Osteoblast (primary cell): ENCODE data around the gene MPEG1. TPM values are rescaled to one million over a fixed set of nuclear protein-coding genes. Genes with fewer than 3 reads are reported as not detected.

Experiments
- DNase-seq: peaks from one replicate; pipeline ENCODE4 v3.0.0; 2011; ENCODE audit warnings: low spot score, mixed read lengths; ENCODE audit not compliant: insufficient read length; ENCODE audit errors: missing footprints
- H2AFZ ChIP-seq: 2 replicates; pipeline ENCODE4 v1.6.0; 2011; ENCODE audit warnings: mild to moderate bottlenecking, low read length
- H3K27ac ChIP-seq: 2 replicates; pipeline ENCODE4 v1.5.1; 2011; ENCODE audit warnings: mild to moderate bottlenecking, low read depth, low read length, moderate library complexity
- H3K27me3 ChIP-seq: 2 replicates; pipeline ENCODE4 v1.6.0; 2012; ENCODE audit warnings: mild to moderate bottlenecking, control low read depth, inconsistent platforms, low read length, moderate library complexity; ENCODE audit not compliant: insufficient read depth
- H3K36me3 ChIP-seq: 2 replicates; pipeline ENCODE4 v1.5.1; 2011; ENCODE audit warnings: mild to moderate bottlenecking, low read length, control low read depth, moderate library complexity; ENCODE audit not compliant: insufficient read depth
- H3K4me1 ChIP-seq: 2 replicates; pipeline ENCODE4 v1.5.1; 2011; ENCODE audit warnings: mild to moderate bottlenecking, low read length, control low read depth, moderate library complexity; ENCODE audit not compliant: insufficient read depth
- H3K4me2 ChIP-seq: 2 replicates; pipeline ENCODE4 v1.6.0; 2011; ENCODE audit warnings: mild to moderate bottlenecking, low read length; ENCODE audit not compliant: insufficient read depth
- H3K4me3 ChIP-seq: fragments of 200-600 bp; sonication (generic); 3 replicates; pipeline ENCODE4 v1.5.1; 2012; ENCODE audit warnings: mild to moderate bottlenecking, low read length, inconsistent platforms; ENCODE audit not compliant: insufficient read depth
- H3K79me2 ChIP-seq: 2 replicates; pipeline ENCODE4 v1.6.0; 2012; ENCODE audit warnings: mild to moderate bottlenecking, low read length, control low read depth, inconsistent platforms; ENCODE audit not compliant: insufficient read depth
- H3K9me3 ChIP-seq: 2 replicates; pipeline ENCODE4 v1.5.1; 2011; ENCODE audit warnings: low read depth, low read length, control low read depth
- H4K20me1 ChIP-seq: 2 replicates; pipeline ENCODE4 v1.6.0; 2012; ENCODE audit warnings: mild to moderate bottlenecking, low read length, control low read depth; ENCODE audit not compliant: insufficient read depth
- total RNA-seq: library from RNA; depleted of rRNA; stranded (reverse); fragments of >200 nt; gene quantifications from 2 replicates; pipeline ENCODE4 v1.2.3, GENCODE V29; 2012
- TF ChIP-seq, protein P1 (sequence below): IDR thresholded peaks from 2 replicates; pipeline ENCODE4 v1.5.1; 2011; ENCODE audit warnings: mild to moderate bottlenecking, low read depth, low read length, moderate library complexity; ENCODE audit errors: extremely low read depth

The MPEG1 gene
- total RNA-seq, 1 donor = 0.36 TPM

GRCh38 chr11:59259047-59259446 lies 46.3 kb upstream of the MPEG1 start:
- no peaks in the 10 kb centered on the region for H3K4me1 ChIP-seq
- no peaks in the 10 kb centered on the region for H3K79me2 ChIP-seq
- no peaks in the 10 kb centered on the region for H3K36me3 ChIP-seq
- no peak overlapping the region for H3K4me3 ChIP-seq
- H3K4me2 ChIP-seq = no peak overlapping the region
- no peak overlapping the region for H2AFZ ChIP-seq
- H3K27me3 ChIP-seq = no peaks in the 10 kb centered on the region
- TF ChIP-seq, protein P1, sequence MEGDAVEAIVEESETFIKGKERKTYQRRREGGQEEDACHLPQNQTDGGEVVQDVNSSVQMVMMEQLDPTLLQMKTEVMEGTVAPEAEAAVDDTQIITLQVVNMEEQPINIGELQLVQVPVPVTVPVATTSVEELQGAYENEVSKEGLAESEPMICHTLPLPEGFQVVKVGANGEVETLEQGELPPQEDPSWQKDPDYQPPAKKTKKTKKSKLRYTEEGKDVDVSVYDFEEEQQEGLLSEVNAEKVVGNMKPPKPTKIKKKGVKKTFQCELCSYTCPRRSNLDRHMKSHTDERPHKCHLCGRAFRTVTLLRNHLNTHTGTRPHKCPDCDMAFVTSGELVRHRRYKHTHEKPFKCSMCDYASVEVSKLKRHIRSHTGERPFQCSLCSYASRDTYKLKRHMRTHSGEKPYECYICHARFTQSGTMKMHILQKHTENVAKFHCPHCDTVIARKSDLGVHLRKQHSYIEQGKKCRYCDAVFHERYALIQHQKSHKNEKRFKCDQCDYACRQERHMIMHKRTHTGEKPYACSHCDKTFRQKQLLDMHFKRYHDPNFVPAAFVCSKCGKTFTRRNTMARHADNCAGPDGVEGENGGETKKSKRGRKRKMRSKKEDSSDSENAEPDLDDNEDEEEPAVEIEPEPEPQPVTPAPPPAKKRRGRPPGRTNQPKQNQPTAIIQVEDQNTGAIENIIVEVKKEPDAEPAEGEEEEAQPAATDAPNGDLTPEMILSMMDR = no peak
- H3K27ac ChIP-seq = no peak overlapping the region
- H4K20me1 ChIP-seq = no peaks in the 10 kb centered on the region
- no peak for DNase-seq
- H3K9me3 ChIP-seq = no peaks in the 10 kb centered on the region

GRCh38 chr11:59255281-59255680 lies 42.6 kb upstream of the MPEG1 start:
- DNase-seq = no peak
- Histone ChIP-seq H4K20me1 (no peaks in the 10 kb centered on the region), H3K36me3 (no peaks in the 10 kb centered on the region), H3K4me2 (no peak overlapping the region), H3K4me3 (no peak overlapping the region), H3K27ac (no peak overlapping the region), H3K79me2 (no peaks in the 10 kb centered on the region), H3K27me3 (no peaks in the 10 kb centered on the region), H2AFZ (no peak overlapping the region), H3K4me1 (no peaks in the 10 kb centered on the region), H3K9me3 (no peaks in the 10 kb centered on the region)
- TF ChIP-seq, protein P1 = no peak

- H3K9me3 ChIP-seq = no peaks in the 10 kb centered on the region
Observed at GRCh38 chr11:59254286-59254685, 41.6 kb upstream of the MPEG1 start.

GRCh38 chr11:59253001-59253400 lies 40.3 kb upstream of the MPEG1 start:
- no peaks in the 10 kb centered on the region for H3K36me3 ChIP-seq
- no peaks in the 10 kb centered on the region for H3K27me3 ChIP-seq
- no peak overlapping the region for H3K4me2 ChIP-seq
- no peak overlapping the region for H3K4me3 ChIP-seq
- H4K20me1 ChIP-seq = no peaks in the 10 kb centered on the region
- no peaks in the 10 kb centered on the region for H3K79me2 ChIP-seq
- no peaks in the 10 kb centered on the region for H3K9me3 ChIP-seq
- TF ChIP-seq, protein P1 = no peak
- H3K27ac ChIP-seq = no peak overlapping the region
- no peak for DNase-seq
- H3K4me1 ChIP-seq = no peaks in the 10 kb centered on the region
- H2AFZ ChIP-seq = no peak overlapping the region

More at GRCh38 chr11:59254286-59254685, 41.6 kb upstream of the MPEG1 start:
- Histone ChIP-seq H3K79me2 (no peaks in the 10 kb centered on the region), H3K27ac (no peak overlapping the region), H3K4me2 (no peak overlapping the region), H3K36me3 (no peaks in the 10 kb centered on the region), H2AFZ (no peak overlapping the region), H3K4me1 (no peaks in the 10 kb centered on the region), H3K4me3 (no peak overlapping the region), H3K27me3 (no peaks in the 10 kb centered on the region), H4K20me1 (no peaks in the 10 kb centered on the region)
- DNase-seq = no peak
- TF ChIP-seq, protein P1 = no peak
